ENCODE data around the gene CUBN.

The CUBN gene

GRCh38 chr10:16987976-16988610 is 141.5 kb downstream of the CUBN start:
- H3K4me1 ChIP-seq (ENCODE audit: insufficient read depth, low read length), result peaks cover 21% of the 10 kb centered on the region
- H3K36me3 ChIP-seq (ENCODE audit: insufficient read depth, low read length), result no peaks in the 10 kb centered on the region
- no peaks in the 10 kb centered on the region for H3K9me3 ChIP-seq (ENCODE audit: control insufficient read depth, insufficient read depth, low read length)
- H3K9ac ChIP-seq (ENCODE audit: low read depth, low read length), result no peak overlapping the region

- H3K9ac ChIP-seq (ENCODE audit: low read depth, low read length), result no peak overlapping the region
- no peaks in the 10 kb centered on the region for H3K9me3 ChIP-seq (ENCODE audit: control insufficient read depth, insufficient read depth, low read length)
- H3K36me3 ChIP-seq (ENCODE audit: insufficient read depth, low read length), result no peaks in the 10 kb centered on the region
- H3K4me1 ChIP-seq (ENCODE audit: insufficient read depth, low read length), result peaks cover 21% of the 10 kb centered on the region
These were observed 142.4 kb downstream of the CUBN start for GRCh38 chr10:16987206-16987621.

GRCh38 chr10:16986406-16987205 is 143.0 kb downstream of the CUBN start:
- H3K9me3 ChIP-seq (ENCODE audit: control insufficient read depth, insufficient read depth, low read length), result no peaks in the 10 kb centered on the region
- H3K36me3 ChIP-seq (ENCODE audit: insufficient read depth, low read length), result no peaks in the 10 kb centered on the region
- H3K9ac ChIP-seq (ENCODE audit: low read depth, low read length), result no peak overlapping the region
- H3K4me1 ChIP-seq (ENCODE audit: insufficient read depth, low read length), result peaks cover 21% of the 10 kb centered on the region

GRCh38 chr10:16986082-16986405 is 143.6 kb downstream of the CUBN start:
- Histone ChIP-seq H3K4me1 (ENCODE audit: insufficient read depth, low read length) (peaks cover 21% of the 10 kb centered on the region), H3K36me3 (ENCODE audit: insufficient read depth, low read length) (no peaks in the 10 kb centered on the region), H3K9me3 (ENCODE audit: control insufficient read depth, insufficient read depth, low read length) (no peaks in the 10 kb centered on the region), H3K9ac (ENCODE audit: low read depth, low read length) (no peak overlapping the region)

GRCh38 chr10:16984242-16984641 is 145.4 kb downstream of the CUBN start:
- Histone ChIP-seq H3K36me3 (ENCODE audit: insufficient read depth, low read length) (no peaks in the 10 kb centered on the region), H3K9me3 (ENCODE audit: control insufficient read depth, insufficient read depth, low read length) (no peaks in the 10 kb centered on the region), H3K4me1 (ENCODE audit: insufficient read depth, low read length) (peaks cover 21% of the 10 kb centered on the region), H3K9ac (ENCODE audit: low read depth, low read length) (no peak overlapping the region)

GRCh38 chr10:16976803-16977202 is 152.8 kb downstream of the CUBN start:
- no peaks in the 10 kb centered on the region for H3K4me1 ChIP-seq (ENCODE audit: insufficient read depth, low read length)
- no peak overlapping the region for H3K9ac ChIP-seq (ENCODE audit: low read depth, low read length)
- H3K36me3 ChIP-seq (ENCODE audit: insufficient read depth, low read length), result no peaks in the 10 kb centered on the region
- H3K9me3 ChIP-seq (ENCODE audit: control insufficient read depth, insufficient read depth, low read length), result no peaks in the 10 kb centered on the region

GRCh38 chr10:16975188-16975587 is 154.4 kb downstream of the CUBN start:
- H3K9me3 ChIP-seq (ENCODE audit: control insufficient read depth, insufficient read depth, low read length), result no peaks in the 10 kb centered on the region
- H3K4me1 ChIP-seq (ENCODE audit: insufficient read depth, low read length), result no peaks in the 10 kb centered on the region
- H3K9ac ChIP-seq (ENCODE audit: low read depth, low read length), result no peak overlapping the region
- no peaks in the 10 kb centered on the region for H3K36me3 ChIP-seq (ENCODE audit: insufficient read depth, low read length)

- H3K9me3 ChIP-seq (ENCODE audit: control insufficient read depth, insufficient read depth, low read length), result no peaks in the 10 kb centered on the region
- H3K4me1 ChIP-seq (ENCODE audit: insufficient read depth, low read length), result peaks cover 33% of the 10 kb centered on the region
- no peaks in the 10 kb centered on the region for H3K36me3 ChIP-seq (ENCODE audit: insufficient read depth, low read length)
- H3K9ac ChIP-seq (ENCODE audit: low read depth, low read length), result no peak overlapping the region
These were observed 161.1 kb downstream of the CUBN start for GRCh38 chr10:16968416-16969041.

- H3K9ac ChIP-seq (ENCODE audit: low read depth, low read length), result no peak overlapping the region
- H3K36me3 ChIP-seq (ENCODE audit: insufficient read depth, low read length), result no peaks in the 10 kb centered on the region
- peaks cover 33% of the 10 kb centered on the region for H3K4me1 ChIP-seq (ENCODE audit: insufficient read depth, low read length)
- H3K9me3 ChIP-seq (ENCODE audit: control insufficient read depth, insufficient read depth, low read length), result no peaks in the 10 kb centered on the region
These were observed 161.7 kb downstream of the CUBN start for GRCh38 chr10:16967866-16968415.

- Histone ChIP-seq H3K36me3 (ENCODE audit: insufficient read depth, low read length) (no peaks in the 10 kb centered on the region), H3K9me3 (ENCODE audit: control insufficient read depth, insufficient read depth, low read length) (no peaks in the 10 kb centered on the region), H3K9ac (ENCODE audit: low read depth, low read length) (no peak overlapping the region), H3K4me1 (ENCODE audit: insufficient read depth, low read length) (peaks cover 33% of the 10 kb centered on the region)
These were observed 162.4 kb downstream of the CUBN start for GRCh38 chr10:16966991-16967865.

- no peaks in the 10 kb centered on the region for H3K36me3 ChIP-seq (ENCODE audit: insufficient read depth, low read length)
- no peak overlapping the region for H3K9ac ChIP-seq (ENCODE audit: low read depth, low read length)
- H3K4me1 ChIP-seq (ENCODE audit: insufficient read depth, low read length), result peaks cover 33% of the 10 kb centered on the region
These were observed 163.7 kb downstream of the CUBN start for GRCh38 chr10:16965740-16966447.

GRCh38 chr10:16965344-16965616 is 164.3 kb downstream of the CUBN start:
- H3K36me3 ChIP-seq (ENCODE audit: insufficient read depth, low read length), result no peaks in the 10 kb centered on the region
- no peaks in the 10 kb centered on the region for H3K9me3 ChIP-seq (ENCODE audit: control insufficient read depth, insufficient read depth, low read length)
- H3K4me1 ChIP-seq (ENCODE audit: insufficient read depth, low read length), result peaks cover 33% of the 10 kb centered on the region
- no peak overlapping the region for H3K9ac ChIP-seq (ENCODE audit: low read depth, low read length)

More at GRCh38 chr10:16965740-16966447, 163.7 kb downstream of the CUBN start:
- no peaks in the 10 kb centered on the region for H3K9me3 ChIP-seq (ENCODE audit: control insufficient read depth, insufficient read depth, low read length)

GRCh38 chr10:16964576-16965343 is 164.9 kb downstream of the CUBN start:
- peaks cover 33% of the 10 kb centered on the region for H3K4me1 ChIP-seq (ENCODE audit: insufficient read depth, low read length)
- H3K36me3 ChIP-seq (ENCODE audit: insufficient read depth, low read length), result no peaks in the 10 kb centered on the region
- no peak overlapping the region for H3K9ac ChIP-seq (ENCODE audit: low read depth, low read length)
- H3K9me3 ChIP-seq (ENCODE audit: control insufficient read depth, insufficient read depth, low read length), result no peaks in the 10 kb centered on the region

All from ES-I3 (cell line).